Activated CD4-positive, CD25-positive, alpha-beta regulatory T cell (primary cell): Measurements from ENCODE around the gene UBE2F.
"Not testable (repeated sequence)": the region's sequence is repeated elsewhere in the genome, so short reads cannot be mapped to it uniquely, and the experiment has no call there.

Experiments
- DNase-seq, 4 experiments: peaks; one replicate each; lab custom pipeline; 2025; lab: John Stamatoyannopoulos, UW

Gene UBE2F

GRCh38 chr2:238019962-238020361, 53.1 kb downstream of the UBE2F start:
- no peak for DNase-seq

- no peak for DNase-seq
These were observed 54.0 kb downstream of the UBE2F start for GRCh38 chr2:238020816-238021215.

GRCh38 chr2:238021327-238021726, 54.5 kb downstream of the UBE2F start:
- no peak for DNase-seq

GRCh38 chr2:238022594-238023157, 55.9 kb downstream of the UBE2F start:
- no peak for DNase-seq

- DNase-seq: no peak
These were observed 56.8 kb downstream of the UBE2F start for GRCh38 chr2:238023608-238024007.

GRCh38 chr2:238024986-238025385, 58.2 kb downstream of the UBE2F start:
- DNase-seq: no peak

- DNase-seq: no peak
These were observed 59.0 kb downstream of the UBE2F start for GRCh38 chr2:238025741-238026360.

GRCh38 chr2:238027058-238027457, 60.2 kb downstream of the UBE2F start:
- no peak for DNase-seq

GRCh38 chr2:238027591-238028415, 61.0 kb downstream of the UBE2F start:
- DNase-seq: no peak

- no peak for DNase-seq
These were observed 63.0 kb downstream of the UBE2F start for GRCh38 chr2:238029853-238030252.

- no peak for DNase-seq
These were observed 63.8 kb downstream of the UBE2F start for GRCh38 chr2:238030422-238031155.

- DNase-seq: no peak
These were observed 64.9 kb downstream of the UBE2F start for GRCh38 chr2:238031751-238032150.

GRCh38 chr2:238032755-238033337, 66.0 kb downstream of the UBE2F start:
- DNase-seq: no peak

GRCh38 chr2:238033991-238034390, 67.2 kb downstream of the UBE2F start:
- not testable (repeated sequence) for DNase-seq

GRCh38 chr2:238038203-238038602, 71.4 kb downstream of the UBE2F start:
- DNase-seq: no peak

- DNase-seq: no peak
These were observed 72.3 kb downstream of the UBE2F start for GRCh38 chr2:238039151-238039550.

GRCh38 chr2:238039985-238040384, 73.2 kb downstream of the UBE2F start:
- no peak for DNase-seq

- DNase-seq: no peak
These were observed 74.1 kb downstream of the UBE2F start for GRCh38 chr2:238040918-238041317.

- no peak for DNase-seq
These were observed 75.3 kb downstream of the UBE2F start for GRCh38 chr2:238042090-238042489.

- DNase-seq: no peak
These were observed 76.2 kb downstream of the UBE2F start for GRCh38 chr2:238042849-238043584.

GRCh38 chr2:238043851-238044250, 77.0 kb downstream of the UBE2F start:
- no peak for DNase-seq
